Body of pancreas (tissue), 4 donors: ENCODE data around the gene CDK5RAP3.

Experiments used
- POLR2A ChIP-seq, 3 donors: fragments of 450-650 bp; IDR thresholded peaks; one replicate each; pipeline ENCODE4 v1.6.1; 2016; ENCODE audit warnings: antibody characterized with exemption in 3 of 3, mild to moderate bottlenecking in 2 of 3
- TF ChIP-seq, protein P1 (sequence below), 7 experiments: fragments of 450-650 bp in 4 of 7; fragments of 200-600 bp in 3 of 7; sonication (generic) in 3 of 7; IDR thresholded peaks; one replicate each; pipeline ENCODE4 v1.5.1; 2016 to 2019; ENCODE audit warnings: antibody characterized with exemption in 7 of 7

DNA sequence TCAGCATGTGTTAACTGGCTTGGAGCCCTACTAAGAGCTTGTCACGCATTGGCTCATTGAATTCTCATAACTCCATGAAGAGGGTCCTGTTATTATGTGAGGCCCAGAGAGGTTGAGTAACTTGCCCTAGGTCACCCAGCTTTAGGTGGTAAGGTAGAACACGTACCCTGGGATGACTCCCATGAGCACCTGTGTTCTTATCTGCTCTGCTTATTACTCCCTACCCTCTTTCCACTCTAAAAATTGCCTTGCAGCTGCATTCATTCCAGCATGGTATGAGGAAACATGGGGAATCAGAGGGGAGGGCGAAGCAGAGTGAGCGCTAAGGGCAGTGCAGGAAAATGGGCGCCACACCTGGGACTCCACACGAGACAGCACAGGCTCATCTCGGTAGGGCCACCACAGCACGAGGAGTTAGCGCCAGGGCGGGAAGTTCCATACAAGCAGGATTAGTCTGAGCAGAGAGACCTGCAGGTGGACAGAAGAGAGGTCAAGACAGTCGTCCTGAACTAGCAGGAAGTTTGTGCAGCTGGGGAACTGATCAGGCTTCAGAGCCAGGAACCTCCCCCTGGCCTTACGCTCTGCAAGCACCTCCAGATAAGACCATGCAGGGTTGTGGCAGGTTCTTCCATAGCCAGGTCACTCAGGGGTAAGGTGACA is 56.5 kb downstream of the CDK5RAP3 start:
- TF ChIP-seq, protein P1, sequence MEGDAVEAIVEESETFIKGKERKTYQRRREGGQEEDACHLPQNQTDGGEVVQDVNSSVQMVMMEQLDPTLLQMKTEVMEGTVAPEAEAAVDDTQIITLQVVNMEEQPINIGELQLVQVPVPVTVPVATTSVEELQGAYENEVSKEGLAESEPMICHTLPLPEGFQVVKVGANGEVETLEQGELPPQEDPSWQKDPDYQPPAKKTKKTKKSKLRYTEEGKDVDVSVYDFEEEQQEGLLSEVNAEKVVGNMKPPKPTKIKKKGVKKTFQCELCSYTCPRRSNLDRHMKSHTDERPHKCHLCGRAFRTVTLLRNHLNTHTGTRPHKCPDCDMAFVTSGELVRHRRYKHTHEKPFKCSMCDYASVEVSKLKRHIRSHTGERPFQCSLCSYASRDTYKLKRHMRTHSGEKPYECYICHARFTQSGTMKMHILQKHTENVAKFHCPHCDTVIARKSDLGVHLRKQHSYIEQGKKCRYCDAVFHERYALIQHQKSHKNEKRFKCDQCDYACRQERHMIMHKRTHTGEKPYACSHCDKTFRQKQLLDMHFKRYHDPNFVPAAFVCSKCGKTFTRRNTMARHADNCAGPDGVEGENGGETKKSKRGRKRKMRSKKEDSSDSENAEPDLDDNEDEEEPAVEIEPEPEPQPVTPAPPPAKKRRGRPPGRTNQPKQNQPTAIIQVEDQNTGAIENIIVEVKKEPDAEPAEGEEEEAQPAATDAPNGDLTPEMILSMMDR (IDR thresholded peaks at IDR 0.05), result no peak
- no peak for TF ChIP-seq POLR2A (IDR thresholded peaks at IDR 0.05)
